ENCODE measurements around the gene MARCKS. TPM values are rescaled to one million over a fixed set of nuclear protein-coding genes. Genes with fewer than 3 reads are reported as not detected.
A peak's percentile ranks its signal among the peaks of the same experiment; 100 is the strongest.

The MARCKS gene
- total and polyA plus RNA-seq, 12 donors = 6.7 to 65.2 (median 15.6) TPM

DNA sequence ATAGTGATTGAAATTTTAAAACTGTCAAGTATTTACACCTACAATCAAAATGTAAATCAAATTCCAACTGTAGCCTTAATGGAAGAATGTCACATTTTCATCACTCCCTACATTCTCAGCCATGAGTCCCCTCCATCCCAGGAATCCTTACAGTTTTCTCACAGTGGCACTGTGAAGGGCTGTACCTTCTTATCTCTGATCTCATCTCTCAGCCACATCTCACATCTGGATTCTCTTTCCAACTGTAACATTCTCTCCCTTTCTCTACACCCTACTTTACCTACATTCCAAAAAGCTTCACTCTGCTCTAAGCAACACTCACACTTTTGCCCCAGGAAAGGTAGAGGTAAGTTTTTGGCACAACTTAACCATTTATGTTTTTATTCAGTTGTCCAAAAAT lies 8.9 kb upstream of the MARCKS start:
- intact Hi-C loops (cut with DNase I) = no loop called here
- ATAC-seq = no peak
- no peak for DNase-seq
- H3K27ac ChIP-seq = no peak overlapping the region
- H3K9me3 ChIP-seq = no peaks in the 10 kb centered on the region
- H3K4me1 ChIP-seq = no peaks in the 10 kb centered on the region
- H3K27me3 ChIP-seq = no peaks in the 10 kb centered on the region
- TF ChIP-seq, protein P1, sequence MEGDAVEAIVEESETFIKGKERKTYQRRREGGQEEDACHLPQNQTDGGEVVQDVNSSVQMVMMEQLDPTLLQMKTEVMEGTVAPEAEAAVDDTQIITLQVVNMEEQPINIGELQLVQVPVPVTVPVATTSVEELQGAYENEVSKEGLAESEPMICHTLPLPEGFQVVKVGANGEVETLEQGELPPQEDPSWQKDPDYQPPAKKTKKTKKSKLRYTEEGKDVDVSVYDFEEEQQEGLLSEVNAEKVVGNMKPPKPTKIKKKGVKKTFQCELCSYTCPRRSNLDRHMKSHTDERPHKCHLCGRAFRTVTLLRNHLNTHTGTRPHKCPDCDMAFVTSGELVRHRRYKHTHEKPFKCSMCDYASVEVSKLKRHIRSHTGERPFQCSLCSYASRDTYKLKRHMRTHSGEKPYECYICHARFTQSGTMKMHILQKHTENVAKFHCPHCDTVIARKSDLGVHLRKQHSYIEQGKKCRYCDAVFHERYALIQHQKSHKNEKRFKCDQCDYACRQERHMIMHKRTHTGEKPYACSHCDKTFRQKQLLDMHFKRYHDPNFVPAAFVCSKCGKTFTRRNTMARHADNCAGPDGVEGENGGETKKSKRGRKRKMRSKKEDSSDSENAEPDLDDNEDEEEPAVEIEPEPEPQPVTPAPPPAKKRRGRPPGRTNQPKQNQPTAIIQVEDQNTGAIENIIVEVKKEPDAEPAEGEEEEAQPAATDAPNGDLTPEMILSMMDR (IDR thresholded peaks at IDR 0.05) = no peak
- no peak overlapping the region for H3K4me3 ChIP-seq
- H3K36me3 ChIP-seq = no peaks in the 10 kb centered on the region

DNA sequence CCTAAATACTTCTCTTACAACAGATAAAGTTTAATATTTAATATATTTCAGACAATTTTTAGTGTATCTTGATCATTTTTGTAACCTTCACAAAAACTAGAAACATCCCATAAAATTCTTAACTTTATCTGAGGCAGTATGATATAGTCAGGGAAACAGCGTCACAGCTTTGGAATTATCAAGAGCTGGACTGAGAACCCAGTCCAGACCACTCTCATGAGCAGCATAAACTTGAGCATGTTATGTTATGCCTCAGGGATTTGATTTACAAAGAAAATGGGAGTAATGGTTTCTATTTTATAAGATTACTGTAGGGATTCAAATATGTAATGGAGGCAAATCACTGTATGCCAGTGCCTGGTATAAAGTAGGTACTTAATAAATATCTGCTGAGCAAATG lies 8.3 kb upstream of the MARCKS start:
- WGBS, 2 donors = 93 to 94% methylated on average over 1 of the region's 1 CpG
- no peaks in the 10 kb centered on the region for H3K9me3 ChIP-seq

DNA sequence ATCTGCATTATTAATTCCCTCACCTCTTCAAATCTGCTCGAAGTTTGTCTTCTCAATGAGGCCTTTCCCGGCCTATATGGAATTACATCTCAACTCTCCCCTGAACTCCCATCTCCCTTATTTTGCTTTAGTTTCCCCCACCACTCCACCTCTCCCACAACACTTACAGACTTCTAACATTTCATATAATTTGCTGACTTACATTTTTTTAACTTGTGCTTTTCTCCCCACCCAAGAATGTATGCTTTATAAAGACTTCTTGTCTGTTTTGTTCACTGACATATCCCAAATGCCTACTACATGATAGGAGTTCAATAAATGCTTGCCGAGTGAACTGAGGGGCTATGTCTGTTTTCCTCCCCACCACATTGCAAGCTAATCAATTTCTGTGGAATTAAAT lies 3.9 kb upstream of the MARCKS start:
- Histone ChIP-seq H3K9me3 (no peaks in the 10 kb centered on the region), H3K4me1 (peaks cover 0 to 28% (median 12%) of the 10 kb centered on the region in 9 donors), H3K27ac (no peak overlapping the region), H3K4me3 (no peak overlapping the region), H3K36me3 (no peaks in the 10 kb centered on the region), H3K27me3 (peaks cover 0 to 9% (median 0%) of the 10 kb centered on the region in 7 donors)
- 90 to 92% methylated on average over 3 of the region's 3 CpGs for WGBS, 2 donors
- DNase-seq = no peak
- ATAC-seq = no peak
- TF ChIP-seq, protein P1 (IDR thresholded peaks at IDR 0.05) = no peak
- intact Hi-C loops (cut with DNase I) = loop anchor here in 8 of 10 donors (5.0 to 10.0 kb wide), 9 partner anchors 118 to 1068 kb away; no protein-coding TSS in a partner anchor

More for the DNA sequence above, 8.3 kb upstream of the MARCKS start:
- TF ChIP-seq, protein P1 (IDR thresholded peaks at IDR 0.05) = no peak
- Histone ChIP-seq H3K4me1 (no peaks in the 10 kb centered on the region), H3K27me3 (no peaks in the 10 kb centered on the region), H3K27ac (no peak overlapping the region), H3K4me3 (no peak overlapping the region), H3K36me3 (no peaks in the 10 kb centered on the region)
- intact Hi-C loops (cut with DNase I) = no loop called here
- DNase-seq (no peak), ATAC-seq (no peak)

DNA sequence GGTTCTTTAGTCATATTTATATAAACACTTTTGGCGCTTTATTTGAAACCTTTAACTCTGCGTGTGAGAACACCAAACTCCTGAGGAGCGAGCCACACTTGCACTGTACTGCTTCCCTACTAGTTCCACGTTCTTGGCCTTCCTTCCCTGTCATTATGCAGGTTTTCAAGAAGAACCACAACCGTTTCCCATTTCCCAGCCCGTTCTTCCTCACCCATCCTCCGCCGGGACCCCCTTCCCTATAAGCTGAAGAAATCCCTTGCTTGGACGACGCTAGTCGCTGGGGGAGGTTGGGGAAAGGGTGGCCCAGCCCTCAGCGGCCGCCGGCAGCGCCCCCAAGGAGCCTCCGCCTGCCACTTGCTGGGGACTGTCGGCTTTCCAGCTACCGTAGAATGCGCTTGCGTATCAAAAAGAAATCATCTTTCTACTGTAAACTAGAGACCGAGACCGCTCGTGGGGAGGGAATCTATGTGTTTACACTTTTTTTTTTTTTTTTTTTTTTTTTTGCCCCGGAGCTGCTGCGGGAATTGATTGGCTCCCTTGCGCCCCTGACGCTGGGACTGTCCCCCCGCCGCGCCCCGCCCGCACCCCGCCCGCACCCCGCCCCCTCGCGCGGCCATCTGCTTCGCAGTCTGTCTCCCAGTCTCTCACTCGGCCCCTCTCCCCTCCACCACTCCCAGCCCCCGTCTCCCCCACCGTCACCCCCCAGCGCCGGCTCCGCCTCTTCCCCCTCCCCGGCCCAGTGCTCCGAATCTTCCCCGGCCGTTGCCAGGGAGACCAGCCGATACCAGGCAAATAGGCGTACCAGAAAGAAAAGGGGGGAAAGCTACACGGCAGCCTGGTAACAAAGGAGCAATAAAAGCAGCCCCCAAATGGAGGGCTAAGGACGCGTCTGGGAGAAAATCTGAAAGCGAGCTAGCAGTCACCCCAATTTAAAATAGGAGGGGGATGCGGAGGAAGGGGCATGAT lies 2.3 kb upstream of the MARCKS start:
- ATAC-seq (peak; percentile 14 to 56 (median 36)), DNase-seq (peak; percentile 79 to 82)
- Histone ChIP-seq H3K4me3 (peak overlapping the region; percentile 22 to 93 (median 76)), H3K4me1 (peaks cover 0 to 33% (median 17%) of the 10 kb centered on the region in 9 donors), H3K36me3 (no peaks in the 10 kb centered on the region), H3K27me3 (peaks cover 0 to 9% (median 0%) of the 10 kb centered on the region in 7 donors), H3K27ac (peak overlapping the region; percentile 66 to 99 (median 94)), H3K9me3 (no peaks in the 10 kb centered on the region)
- intact Hi-C loops (cut with DNase I) = loop anchor here (2.0 to 10.0 kb wide), 23 partner anchors 52 to 1073 kb away; no protein-coding TSS in a partner anchor
- TF ChIP-seq, protein P1 (IDR thresholded peaks at IDR 0.05) = peak in 5 of 9 donors; percentile 8 to 53 (median 47)
- WGBS, 2 donors = 3% methylated on average over 52 to 56 of the region's 56 CpGs

Data from heart right ventricle (tissue), 16 donors.